KOPT-K1 (cell line): ENCODE measurements around the gene WBP1L.
A peak's percentile ranks its signal among the peaks of the same experiment; 100 is the strongest.
"Not testable (repeated sequence)": the region's sequence is repeated elsewhere in the genome, so short reads cannot be mapped to it uniquely, and the experiment has no call there.

Experiments
- H3K27ac ChIP-seq: fragments of 200-600 bp; sonication (generic); 2 replicates; pipeline ENCODE4 v1.5.1; 2016; ENCODE audit warnings: antibody characterized with exemption, mild to moderate bottlenecking, low read depth, low read length; ENCODE audit not compliant: poor library complexity, severe bottlenecking
- H3K36me3 ChIP-seq: fragments of 200-600 bp; sonication (generic); 2 replicates; pipeline ENCODE4 v1.5.1; 2017; ENCODE audit warnings: antibody characterized with exemption, mild to moderate bottlenecking, low read length, moderate library complexity; ENCODE audit not compliant: insufficient read depth
- H3K9me3 ChIP-seq: fragments of 200-600 bp; sonication (generic); 2 replicates; pipeline ENCODE4 v1.5.1; 2017; ENCODE audit warnings: antibody characterized with exemption, low read length, mild to moderate bottlenecking; ENCODE audit not compliant: insufficient read depth, poor library complexity, severe bottlenecking

Gene WBP1L

GRCh38 chr10:102743588-102744373, at the start of gene WBP1L:
TSS of gene WBP1L (plus strand) at chr10:102743948. CDS start at chr10:102744054, 106 bp downstream.
- peak within 1 kb of the TSS; percentile 85 for H3K27ac ChIP-seq
- peaks cover 4% of the 10 kb centered on the region; the same call in 1 of the 2 replicates for H3K36me3 ChIP-seq
- no peaks in the 10 kb centered on the region for H3K9me3 ChIP-seq

GRCh38 chr10:102695401-102695800, 48.3 kb upstream of the WBP1L start:
- not testable (repeated sequence) for H3K27ac ChIP-seq, H3K9me3 ChIP-seq
- H3K36me3 ChIP-seq: peaks cover 29% of the 10 kb centered on the region

GRCh38 chr10:102696736-102697135, 47.0 kb upstream of the WBP1L start:
- Histone ChIP-seq H3K36me3 (peaks cover 29% of the 10 kb centered on the region), H3K9me3 (no peaks in the 10 kb centered on the region), H3K27ac (no peak overlapping the region)

- Histone ChIP-seq H3K9me3 (no peaks in the 10 kb centered on the region), H3K27ac (no peak overlapping the region), H3K36me3 (peaks cover 29% of the 10 kb centered on the region)
These were observed 44.9 kb upstream of the WBP1L start for GRCh38 chr10:102698894-102699293.

GRCh38 chr10:102701272-102701671, 42.5 kb upstream of the WBP1L start:
- Histone ChIP-seq H3K27ac (no peak overlapping the region), H3K9me3 (no peaks in the 10 kb centered on the region), H3K36me3 (peaks cover 28% of the 10 kb centered on the region)

GRCh38 chr10:102701796-102702195, 42.0 kb upstream of the WBP1L start:
- Histone ChIP-seq H3K9me3 (no peaks in the 10 kb centered on the region), H3K27ac (no peak overlapping the region)

GRCh38 chr10:102702742-102703141, 41.0 kb upstream of the WBP1L start:
- Histone ChIP-seq H3K27ac (no peak overlapping the region), H3K9me3 (no peaks in the 10 kb centered on the region), H3K36me3 (peaks cover 13% of the 10 kb centered on the region)

More at GRCh38 chr10:102701796-102702195, 42.0 kb upstream of the WBP1L start:
- peaks cover 23% of the 10 kb centered on the region for H3K36me3 ChIP-seq

- Histone ChIP-seq H3K27ac (no peak overlapping the region), H3K36me3 (no peaks in the 10 kb centered on the region), H3K9me3 (no peaks in the 10 kb centered on the region)
These were observed 38.8 kb upstream of the WBP1L start for GRCh38 chr10:102704915-102705314.

GRCh38 chr10:102705531-102705930, 38.2 kb upstream of the WBP1L start:
- H3K9me3 ChIP-seq: no peaks in the 10 kb centered on the region
- H3K27ac ChIP-seq: no peak overlapping the region
- H3K36me3 ChIP-seq: no peaks in the 10 kb centered on the region

GRCh38 chr10:102710609-102711008, 33.1 kb upstream of the WBP1L start:
- H3K27ac ChIP-seq: peak overlapping the region; percentile 6
- H3K36me3 ChIP-seq: no peaks in the 10 kb centered on the region
- H3K9me3 ChIP-seq: no peaks in the 10 kb centered on the region

GRCh38 chr10:102712089-102712488, 31.7 kb upstream of the WBP1L start:
- Histone ChIP-seq H3K27ac (peak overlapping the region; percentile 14), H3K36me3 (peaks cover 4% of the 10 kb centered on the region), H3K9me3 (no peaks in the 10 kb centered on the region)

- Histone ChIP-seq H3K9me3 (no peaks in the 10 kb centered on the region), H3K36me3 (peaks cover 13% of the 10 kb centered on the region), H3K27ac (peak overlapping the region; percentile 85)
These were observed 30.8 kb upstream of the WBP1L start for GRCh38 chr10:102712843-102713538.

- Histone ChIP-seq H3K36me3 (peaks cover 15% of the 10 kb centered on the region), H3K27ac (peak overlapping the region; percentile 85), H3K9me3 (no peaks in the 10 kb centered on the region)
These were observed 30.3 kb upstream of the WBP1L start for GRCh38 chr10:102713539-102713813.

GRCh38 chr10:102713814-102714620, 29.7 kb upstream of the WBP1L start, which contains the start of gene ARL3:
TSS of gene ARL3 (minus strand) at chr10:102714397. CDS start at chr10:102714275, 122 bp downstream.
- Histone ChIP-seq H3K9me3 (no peaks in the 10 kb centered on the region), H3K27ac (peak within 1 kb of the TSS; percentile 85), H3K36me3 (peaks cover 19% of the 10 kb centered on the region)
